Sciatic nerve (tissue), 2 donors: ENCODE data around the gene PHACTR2. TPM values are rescaled to one million over a fixed set of nuclear protein-coding genes. Genes with fewer than 3 reads are reported as not detected.
"Not testable (repeated sequence)": the region's sequence is repeated elsewhere in the genome, so short reads cannot be mapped to it uniquely, and the experiment has no call there.

Experiments used
- ATAC-seq: fragments of 200-7000 bp; cut with Tn5 transposase; one replicate; pipeline ENCODE4 v1.9.1; 2020; ENCODE audit warnings: mild to moderate bottlenecking, moderate library complexity
- DNase-seq: peaks from one replicate; pipeline ENCODE4 v3.0.0-alpha.2; 2020; ENCODE audit warnings: low spot score
- intact Hi-C: fragments of 100-400 bp; cut with DNase I; formaldehyde crosslinking; loops from one replicate; pipeline ENCODE4 v1.14.2; 2022
- total RNA-seq: library from RNA; stranded (reverse); fragmentation: NEBNext Ultra II Directional; extraction: Animal tissue kit (Norgen Biotek cat#: 25700); gene quantifications from one replicate; pipeline ENCODE4 v1.2.1, GENCODE V29; 2021
- donor health status: DM: no; HTN: no; CAD: no.
- donor health status: DM: no; HTN: no; CAD: no.

The PHACTR2 gene
- total RNA-seq, 1 donor from 2014 or later: 141 TPM

DNA sequence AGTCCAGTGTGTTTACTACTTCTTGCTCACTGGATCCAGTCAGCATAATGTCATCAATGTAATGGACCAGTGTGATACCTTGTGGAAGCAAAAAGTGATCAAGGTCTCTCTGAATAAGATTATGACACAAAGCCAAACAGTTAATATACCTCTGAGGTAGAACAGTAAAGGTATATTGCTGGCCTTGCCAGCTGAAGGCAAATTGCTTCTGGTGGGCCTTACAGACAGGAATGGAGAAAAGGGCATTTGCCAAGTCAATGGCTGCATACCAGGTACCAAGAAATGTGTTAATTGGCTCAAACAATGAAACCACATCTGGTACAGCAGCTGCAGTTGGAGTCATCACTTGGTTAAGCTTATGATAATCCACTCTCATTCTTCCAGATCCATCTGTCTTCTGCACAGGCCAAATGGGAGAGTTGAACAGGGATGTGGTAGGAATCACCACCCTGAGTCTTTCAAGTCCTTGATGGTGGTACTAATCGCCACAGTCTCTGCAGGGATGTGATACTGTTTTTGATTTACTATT lies 193.5 kb downstream of the PHACTR2 start:
- intact Hi-C loops, ATAC-seq: not testable (repeated sequence)

DNA sequence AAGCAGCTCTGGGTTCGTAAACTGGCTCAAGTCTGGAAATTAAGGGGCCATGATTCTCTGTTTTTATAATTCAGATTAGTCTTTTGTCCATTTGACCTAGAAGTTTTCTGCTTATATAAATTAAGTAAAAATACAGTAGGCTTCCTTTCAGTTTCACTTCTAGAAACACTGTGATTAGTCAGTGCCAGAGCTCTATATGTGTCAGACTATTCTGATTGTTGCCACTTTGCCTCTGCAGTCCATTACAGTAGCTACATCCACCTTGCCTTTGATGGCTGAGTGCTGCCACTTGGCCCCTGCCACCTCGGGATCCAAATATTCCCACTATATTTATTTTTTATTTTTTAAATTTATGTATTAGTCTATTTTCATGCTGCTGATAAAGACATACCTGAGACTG lies 194.4 kb downstream of the PHACTR2 start:
- ATAC-seq: no peak
- intact Hi-C loops: no loop called here

More for the DNA sequence above, 193.5 kb downstream of the PHACTR2 start:
- not testable (repeated sequence) for DNase-seq

GRCh38 chr6:143873600-143873999 lies 195.8 kb downstream of the PHACTR2 start:
- DNase-seq, intact Hi-C loops, ATAC-seq: not testable (repeated sequence)

More for the DNA sequence above, 194.4 kb downstream of the PHACTR2 start:
- DNase-seq: no peak

DNA sequence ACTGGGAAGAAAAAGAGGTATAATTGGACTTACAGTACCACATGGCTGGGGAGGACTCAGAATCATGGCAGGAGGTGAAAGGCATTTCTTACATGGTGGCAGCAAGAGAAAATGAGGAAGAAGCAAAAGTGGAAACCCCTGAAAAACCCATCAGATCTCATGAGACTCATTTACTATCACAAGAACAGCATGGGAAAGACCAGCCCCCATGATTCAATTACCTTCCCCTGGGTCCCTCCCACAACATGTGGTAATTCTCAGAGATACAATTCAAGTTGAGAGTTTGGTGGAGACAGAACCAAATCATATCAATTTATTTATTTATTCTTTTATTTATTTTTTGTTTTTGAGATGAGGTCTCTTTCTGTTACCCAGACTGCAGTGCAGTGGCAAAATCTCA lies 196.7 kb downstream of the PHACTR2 start:
- ATAC-seq, DNase-seq, intact Hi-C loops: not testable (repeated sequence)

- intact Hi-C loops: no loop called here
These were observed 200.0 kb downstream of the PHACTR2 start for GRCh38 chr6:143877584-143878271.

GRCh38 chr6:143878272-143878760 lies 200.6 kb downstream of the PHACTR2 start:
- no peak for DNase-seq
- intact Hi-C loops: no loop called here
- ATAC-seq: no peak

More at GRCh38 chr6:143877584-143878271, 200.0 kb downstream of the PHACTR2 start:
- DNase-seq (no peak), ATAC-seq (no peak)

- ATAC-seq (no peak), DNase-seq (no peak)
- intact Hi-C loops: no loop called here
These were observed 202.6 kb downstream of the PHACTR2 start for GRCh38 chr6:143880412-143880811.

Other genes with a start within 250 kb of the PHACTR2 start
- 9.7 TPM for gene ADAT2, start 227.3 kb upstream of the PHACTR2 start, total RNA-seq
- gene PEX3, start 227.2 kb upstream of the PHACTR2 start, total RNA-seq: 27.1 TPM
- 41.4 TPM for gene FUCA2, start 166.2 kb upstream of the PHACTR2 start, total RNA-seq
- gene LTV1, start 165.4 kb downstream of the PHACTR2 start, total RNA-seq: 22.4 TPM
- gene ZC2HC1B, start 186.5 kb downstream of the PHACTR2 start, total RNA-seq: not detected